HCT116 (cell line): ENCODE measurements around the gene DNM1L. TPM values are rescaled to one million over a fixed set of nuclear protein-coding genes. Genes with fewer than 3 reads are reported as not detected.

Experiments
- ATAC-seq: fragments of 200-7000 bp; cut with Tn5 transposase; 2 replicates; pipeline ENCODE4 v1.9.1; 2020; ENCODE audit warnings: mild to moderate bottlenecking, moderate library complexity
- BruUV-seq: library from RNA; stranded (reverse); fragments of 400-500 nt; replicated peaks from 2 replicates; lab custom pipeline; 2021; lab: Mats Ljungman, UMichigan
- CTCF ChIA-PET: fragments of 300-600 bp; sonication (Branson Sonifier 250); formaldehyde crosslinking; loops from one replicate; lab custom pipeline; 2021; ENCODE audit warnings: antibody characterized with exemption; lab: Charles Lee
- POLR2A ChIA-PET: fragments of 300-600, 350-600 bp; sonication (Branson Sonifier 250); formaldehyde crosslinking; loops from one replicate; lab custom pipeline; 2021; ENCODE audit warnings: antibody characterized with exemption; lab: Charles Lee
- RAD21 ChIA-PET, 2 experiments: fragments of 300-600 bp; sonication (Branson Sonifier 250); formaldehyde crosslinking; loops; one replicate each; lab custom pipeline; 2023; ENCODE audit warnings: low total read pairs in 2 of 2; ENCODE audit not compliant: uncharacterized antibody in 2 of 2, unreplicated experiment in 2 of 2, low non-redundant PET in 1 of 2; lab: Charles Lee
- DNase-seq: peaks from one replicate; pipeline ENCODE4 v3.0.0-alpha.2; 2010; ENCODE audit warnings: low read depth, low spot score
- H2AFZ ChIP-seq: fragments of 200-600 bp; shearing (Covaris generic), sonication (generic); 2 replicates; pipeline ENCODE4 v1.6.1; 2017; ENCODE audit warnings: low read depth, mixed run types, mixed read lengths, antibody characterized with exemption, low read length; ENCODE audit not compliant: poor library complexity, severe bottlenecking
- H3K27ac ChIP-seq: 2 replicates; pipeline ENCODE4 v1.5.1; 2012; ENCODE audit warnings: low read depth, low read length
- H3K27me3 ChIP-seq: fragments of 200-600 bp; sonication (generic); 2 replicates; pipeline ENCODE4 v1.6.1; 2016; ENCODE audit warnings: mixed run types, low read length, mixed read lengths; ENCODE audit not compliant: insufficient read depth
- H3K36me3 ChIP-seq, 2 experiments: fragments of 200-500 bp in 1 of 2; fragments of 200-600 bp in 1 of 2; sonication (Bioruptor generic) in 1 of 2; sonication (generic) in 1 of 2; 2 replicates each; pipeline versions ENCODE4 v1.5.1 to v1.6.1; 2014 to 2016; ENCODE audit warnings: low read length in 2 of 2, inconsistent platforms in 1 of 2, mixed read lengths in 1 of 2, mixed run types in 1 of 2; ENCODE audit not compliant: insufficient read depth in 2 of 2, control insufficient read depth in 1 of 2
- H3K4me1 ChIP-seq, 2 experiments: fragments of 200-600 bp in 1 of 2; sonication (generic) in 1 of 2; 2 replicates each; pipeline versions ENCODE4 v1.5.1 to v1.6.1; 2012 to 2017; ENCODE audit warnings: low read length in 2 of 2, inconsistent platforms in 1 of 2, mild to moderate bottlenecking in 1 of 2, mixed read lengths in 1 of 2, mixed run types in 1 of 2, moderate library complexity in 1 of 2; ENCODE audit not compliant: insufficient read depth in 2 of 2, control insufficient read depth in 1 of 2
- H3K4me2 ChIP-seq: fragments of 200-600 bp; sonication (generic); 2 replicates; pipeline ENCODE4 v1.6.1; 2017; ENCODE audit warnings: mixed run types, low read length, mixed read lengths
- H3K4me3 ChIP-seq, 2 experiments: fragments of 200-600 bp in 1 of 2; sonication (generic) in 1 of 2; replicated peaks in 1 of 2; 2 replicates each; pipeline ENCODE4 v1.5.1; 2011 to 2016; ENCODE audit warnings: low read length in 2 of 2, control low read depth in 1 of 2, low read depth in 1 of 2, mild to moderate bottlenecking in 1 of 2, mixed read lengths in 1 of 2, mixed run types in 1 of 2
- H3K79me2 ChIP-seq: fragments of 200-600 bp; sonication (generic); 2 replicates; pipeline ENCODE4 v1.6.1; 2017; ENCODE audit warnings: mild to moderate bottlenecking, mixed run types, low read length, moderate library complexity, mixed read lengths; ENCODE audit not compliant: insufficient read depth
- H3K9ac ChIP-seq: fragments of 200-600 bp; sonication (generic); 2 replicates; pipeline ENCODE4 v1.6.1; 2016; ENCODE audit warnings: low read length, mixed read lengths
- H3K9me2 ChIP-seq: fragments of 200-600 bp; sonication (generic), shearing (Covaris generic); 2 replicates; pipeline ENCODE4 v1.6.1; 2017; ENCODE audit warnings: mixed run types, mild to moderate bottlenecking, moderate library complexity; ENCODE audit not compliant: insufficient read depth
- H3K9me3 ChIP-seq, 2 experiments: fragments of 200-500 bp in 1 of 2; fragments of 200-600 bp in 1 of 2; sonication (Bioruptor generic) in 1 of 2; sonication (generic) in 1 of 2; 2 replicates each; pipeline ENCODE4 v1.6.1; 2014 to 2017; ENCODE audit warnings: low read length in 2 of 2, mixed read lengths in 2 of 2, inconsistent platforms in 1 of 2, low read depth in 1 of 2, mild to moderate bottlenecking in 1 of 2, mixed run types in 1 of 2, moderate library complexity in 1 of 2; ENCODE audit not compliant: control insufficient read depth in 1 of 2, insufficient read depth in 1 of 2
- H4K20me1 ChIP-seq: fragments of 200-600 bp; sonication (generic), shearing (Covaris generic); 2 replicates; pipeline ENCODE4 v1.6.1; 2017; ENCODE audit warnings: mixed run types, mild to moderate bottlenecking, moderate library complexity; ENCODE audit not compliant: insufficient read depth
- CBX3 ChIP-seq: IDR thresholded peaks from 2 replicates; pipeline ENCODE4 v1.6.1; 2012; ENCODE audit warnings: low read depth
- EGR1 ChIP-seq: IDR thresholded peaks from 2 replicates; pipeline ENCODE4 v1.6.1; 2012; ENCODE audit warnings: low read depth
- ELF1 ChIP-seq: IDR thresholded peaks from 2 replicates; pipeline ENCODE4 v1.6.1; 2012; ENCODE audit warnings: low read depth, borderline replicate concordance
- EZH2 ChIP-seq: fragments of 200-600 bp; sonication (generic); IDR thresholded peaks from 2 replicates; pipeline ENCODE4 v1.6.1; 2017; ENCODE audit warnings: antibody characterized with exemption, mixed run types
- FOSL1 ChIP-seq: IDR thresholded peaks from 2 replicates; pipeline ENCODE4 v1.6.1; 2012; ENCODE audit warnings: low read depth
- POLR2A ChIP-seq: IDR thresholded peaks from 2 replicates; pipeline ENCODE4 v1.7.0; 2011; ENCODE audit warnings: borderline replicate concordance; ENCODE audit not compliant: insufficient read depth, insufficient read length; ENCODE audit errors: extremely low read depth
- POLR2AphosphoS5 ChIP-seq: IDR thresholded peaks from 2 replicates; pipeline ENCODE4 v1.6.1; 2011; ENCODE audit warnings: mild to moderate bottlenecking, low read depth, low read length, moderate library complexity
- RAD21 ChIP-seq: IDR thresholded peaks from 2 replicates; pipeline ENCODE4 v1.6.1; 2012; ENCODE audit warnings: low read depth, mild to moderate bottlenecking
- SRF ChIP-seq: IDR thresholded peaks from 2 replicates; pipeline ENCODE4 v1.6.1; 2012; ENCODE audit warnings: low read depth
- YY1 ChIP-seq: IDR thresholded peaks from 2 replicates; pipeline ENCODE4 v1.6.1; 2011; ENCODE audit warnings: low read length, low read depth, moderate library complexity, mild to moderate bottlenecking; ENCODE audit not compliant: insufficient replicate concordance; ENCODE audit errors: extremely low read depth
- ZNF274 ChIP-seq: fragments of 200-500 bp; sonication (Bioruptor generic); IDR thresholded peaks from 2 replicates; pipeline ENCODE4 v1.6.1; 2014; ENCODE audit warnings: mild to moderate bottlenecking, low read depth, low read length, inconsistent platforms
- intact Hi-C: fragments of 100-400 bp; cut with micrococcal nuclease; formaldehyde crosslinking; loops from 2 replicates; pipeline ENCODE4 v1.10.0; 2022
- total RNA-seq: library from RNA; stranded (reverse); gene quantifications from one replicate; pipeline ENCODE4 v1.2.1, GENCODE V29; 2021; ENCODE audit not compliant: unreplicated experiment
- TF ChIP-seq, protein P1 (sequence below), 3 experiments: fragments of 200-600 bp in 1 of 3; sonication (generic) in 1 of 3; IDR thresholded peaks in 2 of 3; conservative IDR thresholded peaks in 1 of 3; 2 replicates each; pipeline ENCODE4 v1.5.1; 2012 to 2017; ENCODE audit warnings: low read depth in 2 of 3, low read length in 2 of 3, antibody characterized with exemption in 1 of 3, borderline replicate concordance in 1 of 3, control low read depth in 1 of 3, mild to moderate bottlenecking in 1 of 3, mixed read lengths in 1 of 3, mixed run types in 1 of 3, moderate library complexity in 1 of 3; ENCODE audit not compliant: insufficient read depth in 1 of 3
- TF ChIP-seq, protein P2 (sequence below): IDR thresholded peaks from 2 replicates; pipeline ENCODE4 v1.6.1; 2012
- TF ChIP-seq, protein P3 (sequence below): IDR thresholded peaks from 2 replicates; pipeline ENCODE4 v1.6.1; 2012
- TF ChIP-seq, protein P4 (sequence below): IDR thresholded peaks from 2 replicates; pipeline ENCODE4 v1.6.1; 2011; ENCODE audit warnings: mild to moderate bottlenecking, low read length, moderate library complexity; ENCODE audit not compliant: insufficient replicate concordance; ENCODE audit errors: extremely low read depth

The DNM1L gene
- total RNA-seq, 1 experiment from 2014 or later = 69.7 TPM

DNA sequence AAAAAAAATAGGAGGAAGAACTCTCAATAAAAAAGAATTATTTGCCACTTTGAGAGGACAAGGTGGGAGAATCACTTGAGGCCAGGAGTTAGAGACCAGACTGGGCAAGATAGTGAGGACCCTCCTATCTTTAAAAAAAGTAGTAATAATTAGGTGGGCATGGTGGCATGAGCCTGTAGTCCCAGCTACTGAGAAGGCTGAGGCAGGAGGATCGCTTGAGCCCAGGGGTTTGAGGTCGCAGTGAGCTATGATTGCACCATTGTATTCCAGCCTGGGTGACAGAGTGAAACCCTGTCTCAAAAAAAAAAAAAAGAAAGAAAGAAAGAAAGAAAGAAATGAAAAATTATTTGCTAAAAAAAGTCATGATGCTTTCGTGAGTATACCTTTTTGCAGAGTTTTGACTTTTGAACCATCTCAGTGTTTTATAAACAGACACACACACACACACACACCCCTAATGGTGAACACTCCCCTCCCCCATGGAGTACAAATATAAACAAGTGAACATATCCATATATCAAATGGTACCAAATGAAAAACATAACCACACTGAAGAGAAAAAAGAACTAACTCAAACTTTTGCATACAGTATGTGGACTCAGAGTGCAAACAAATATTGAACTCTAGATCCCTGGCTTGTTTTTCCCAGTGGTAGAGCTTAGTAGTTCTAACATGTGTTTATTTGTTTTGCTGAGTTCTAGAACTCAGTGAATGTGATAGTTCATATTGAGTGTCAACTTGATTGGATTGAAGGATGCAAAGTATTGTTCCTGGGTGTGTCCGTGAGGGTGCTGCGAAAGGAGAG, 27.7 kb upstream of the DNM1L start:
- Histone ChIP-seq H3K4me3 (no peak overlapping the region), H3K4me2 (no peak overlapping the region), H3K36me3 (no peaks in the 10 kb centered on the region), H3K9me2 (no peaks in the 10 kb centered on the region), H3K27me3 (no peaks in the 10 kb centered on the region), H3K9ac (no peak overlapping the region), H2AFZ (no peak overlapping the region), H3K9me3 (no peaks in the 10 kb centered on the region), H3K27ac (no peak overlapping the region), H3K79me2 (no peaks in the 10 kb centered on the region), H4K20me1 (no peaks in the 10 kb centered on the region), H3K4me1 (0 out of 4 replicates have a peak, but pooled peaks cover 0 to 3% of the 10 kb centered on the region in 2 experiments)
- RAD21 ChIA-PET = no interaction called here
- TF ChIP-seq, protein P1, sequence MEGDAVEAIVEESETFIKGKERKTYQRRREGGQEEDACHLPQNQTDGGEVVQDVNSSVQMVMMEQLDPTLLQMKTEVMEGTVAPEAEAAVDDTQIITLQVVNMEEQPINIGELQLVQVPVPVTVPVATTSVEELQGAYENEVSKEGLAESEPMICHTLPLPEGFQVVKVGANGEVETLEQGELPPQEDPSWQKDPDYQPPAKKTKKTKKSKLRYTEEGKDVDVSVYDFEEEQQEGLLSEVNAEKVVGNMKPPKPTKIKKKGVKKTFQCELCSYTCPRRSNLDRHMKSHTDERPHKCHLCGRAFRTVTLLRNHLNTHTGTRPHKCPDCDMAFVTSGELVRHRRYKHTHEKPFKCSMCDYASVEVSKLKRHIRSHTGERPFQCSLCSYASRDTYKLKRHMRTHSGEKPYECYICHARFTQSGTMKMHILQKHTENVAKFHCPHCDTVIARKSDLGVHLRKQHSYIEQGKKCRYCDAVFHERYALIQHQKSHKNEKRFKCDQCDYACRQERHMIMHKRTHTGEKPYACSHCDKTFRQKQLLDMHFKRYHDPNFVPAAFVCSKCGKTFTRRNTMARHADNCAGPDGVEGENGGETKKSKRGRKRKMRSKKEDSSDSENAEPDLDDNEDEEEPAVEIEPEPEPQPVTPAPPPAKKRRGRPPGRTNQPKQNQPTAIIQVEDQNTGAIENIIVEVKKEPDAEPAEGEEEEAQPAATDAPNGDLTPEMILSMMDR (IDR thresholded peaks at IDR 0.05 in 2 of 3, conservative IDR thresholded peaks at IDR 0.05 in 1 of 3; ENCODE audit: borderline replicate concordance in 1 of 3, insufficient read depth in 1 of 3, low read depth in 2 of 3, low read length in 2 of 3) = no peak
- TF ChIP-seq RAD21 = no peak
- TF ChIP-seq POLR2A = no peak
- TF ChIP-seq, protein P2, sequence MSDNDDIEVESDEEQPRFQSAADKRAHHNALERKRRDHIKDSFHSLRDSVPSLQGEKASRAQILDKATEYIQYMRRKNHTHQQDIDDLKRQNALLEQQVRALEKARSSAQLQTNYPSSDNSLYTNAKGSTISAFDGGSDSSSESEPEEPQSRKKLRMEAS = no peak
- no peak for TF ChIP-seq POLR2AphosphoS5
- no peak for TF ChIP-seq SRF
- no peak for TF ChIP-seq EZH2
- TF ChIP-seq CBX3 = no peak
- no peak for TF ChIP-seq EGR1
- TF ChIP-seq, protein P3, sequence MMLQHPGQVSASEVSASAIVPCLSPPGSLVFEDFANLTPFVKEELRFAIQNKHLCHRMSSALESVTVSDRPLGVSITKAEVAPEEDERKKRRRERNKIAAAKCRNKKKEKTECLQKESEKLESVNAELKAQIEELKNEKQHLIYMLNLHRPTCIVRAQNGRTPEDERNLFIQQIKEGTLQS = no peak
- no peak for TF ChIP-seq YY1
- TF ChIP-seq ELF1 = no peak
- TF ChIP-seq FOSL1 = no peak
- TF ChIP-seq, protein P4, sequence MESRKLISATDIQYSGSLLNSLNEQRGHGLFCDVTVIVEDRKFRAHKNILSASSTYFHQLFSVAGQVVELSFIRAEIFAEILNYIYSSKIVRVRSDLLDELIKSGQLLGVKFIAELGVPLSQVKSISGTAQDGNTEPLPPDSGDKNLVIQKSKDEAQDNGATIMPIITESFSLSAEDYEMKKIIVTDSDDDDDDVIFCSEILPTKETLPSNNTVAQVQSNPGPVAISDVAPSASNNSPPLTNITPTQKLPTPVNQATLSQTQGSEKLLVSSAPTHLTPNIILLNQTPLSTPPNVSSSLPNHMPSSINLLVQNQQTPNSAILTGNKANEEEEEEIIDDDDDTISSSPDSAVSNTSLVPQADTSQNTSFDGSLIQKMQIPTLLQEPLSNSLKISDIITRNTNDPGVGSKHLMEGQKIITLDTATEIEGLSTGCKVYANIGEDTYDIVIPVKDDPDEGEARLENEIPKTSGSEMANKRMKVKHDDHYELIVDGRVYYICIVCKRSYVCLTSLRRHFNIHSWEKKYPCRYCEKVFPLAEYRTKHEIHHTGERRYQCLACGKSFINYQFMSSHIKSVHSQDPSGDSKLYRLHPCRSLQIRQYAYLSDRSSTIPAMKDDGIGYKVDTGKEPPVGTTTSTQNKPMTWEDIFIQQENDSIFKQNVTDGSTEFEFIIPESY = no peak
- no peak for TF ChIP-seq ZNF274
- no peak for DNase-seq
- intact Hi-C loops = no loop called here
- CTCF ChIA-PET = no interaction called here
- BruUV-seq = no TSS peak
- POLR2A ChIA-PET = no interaction called here
- ATAC-seq = no peak
